GM19238 (cell line): ENCODE measurements around the gene SRSF7.
"Not testable (repeated sequence)": the region's sequence is repeated elsewhere in the genome, so short reads cannot be mapped to it uniquely, and the experiment has no call there.

Experiments
- DNase-seq: peaks from one replicate; pipeline ENCODE4 v3.0.0; 2011; ENCODE audit warnings: low spot score; ENCODE audit not compliant: insufficient read length

Gene SRSF7

GRCh38 chr2:38754506-38754905 lies 3.3 kb upstream of the SRSF7 start:
- DNase-seq = no peak

DNA sequence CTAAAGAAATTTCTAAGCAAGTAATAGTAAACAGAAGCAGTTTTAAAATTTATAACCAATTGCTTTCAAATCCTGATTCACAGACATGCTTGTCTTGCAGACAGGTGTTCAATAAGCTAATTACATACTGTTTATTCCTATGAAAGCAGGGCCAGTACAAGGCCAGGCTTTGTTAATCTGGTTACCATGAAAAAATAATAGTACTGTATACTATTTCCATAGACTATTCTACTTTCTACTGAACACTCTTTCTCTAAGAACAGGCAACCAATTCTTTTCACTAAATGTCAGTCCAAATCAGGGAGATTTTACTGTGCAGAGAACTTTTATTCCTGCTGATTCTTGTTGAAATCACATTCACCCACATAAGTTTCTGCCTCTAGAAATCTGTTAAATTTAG lies 2.9 kb upstream of the SRSF7 start:
- DNase-seq = no peak

GRCh38 chr2:38751596-38752410 lies 642 bp upstream of the SRSF7 start:
- no peak for DNase-seq

GRCh38 chr2:38750011-38750890 lies 910 bp downstream of the SRSF7 start:
- peak; percentile 50 for DNase-seq

DNA sequence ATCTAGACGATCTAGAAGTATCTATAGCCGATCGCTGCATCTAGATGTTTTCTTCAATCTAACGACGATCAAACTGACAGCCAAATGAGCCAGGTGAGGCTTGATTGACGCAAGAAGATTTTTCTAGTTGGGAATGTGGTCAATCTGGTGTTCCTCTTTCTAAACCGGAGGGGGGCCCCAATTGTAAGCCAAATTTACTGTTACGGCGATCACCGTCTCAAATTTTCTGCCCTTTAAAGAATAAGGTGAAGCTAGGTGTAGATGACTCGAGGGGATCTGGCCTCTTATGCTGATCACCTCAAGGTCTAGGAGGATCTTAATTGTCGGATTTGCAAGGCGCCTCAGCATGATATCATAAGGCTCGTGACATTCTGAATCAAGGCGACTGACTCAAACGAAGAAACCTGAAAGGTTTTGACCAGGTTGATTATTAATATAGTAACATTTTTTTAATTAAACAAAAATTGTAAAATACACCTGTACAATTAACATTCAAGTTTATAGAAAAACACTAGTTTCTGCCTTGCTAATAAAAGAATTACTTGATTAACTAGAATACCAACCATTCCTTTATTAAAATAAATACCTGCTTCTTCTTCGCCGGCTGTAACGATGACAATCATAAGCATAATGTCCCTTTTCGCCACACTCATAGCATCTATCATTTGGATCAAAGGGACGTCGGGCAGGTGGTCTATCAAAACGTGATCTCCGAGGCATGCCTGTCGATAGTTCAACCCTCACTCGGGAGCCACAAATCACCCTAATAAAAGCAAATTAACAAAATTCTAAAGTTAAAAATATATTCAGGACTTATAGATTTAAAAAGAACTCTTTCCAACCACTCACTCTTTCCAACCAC lies 2.0 kb downstream of the SRSF7 start:
- no peak for DNase-seq

- no peak for DNase-seq
These were observed 2.8 kb downstream of the SRSF7 start for GRCh38 chr2:38748391-38748790.

DNA sequence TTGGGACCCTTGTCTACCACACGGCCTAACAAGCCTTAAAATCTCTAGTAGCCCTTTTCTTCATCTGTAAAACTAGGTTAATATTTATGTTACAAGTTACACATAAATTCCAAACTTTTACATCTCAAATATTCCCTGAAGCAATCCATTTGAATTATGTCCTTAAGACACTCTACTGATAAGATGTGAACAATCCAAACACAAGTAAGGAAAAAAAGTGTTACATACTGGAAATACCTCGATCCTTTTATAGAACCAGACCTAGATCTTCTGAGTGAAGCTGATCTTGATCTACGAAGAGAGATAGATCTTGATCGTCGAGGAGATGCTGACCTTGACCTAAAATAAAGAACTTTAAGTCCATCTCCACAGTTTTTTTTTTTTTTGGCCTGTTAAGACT lies 3.3 kb downstream of the SRSF7 start:
- no peak for DNase-seq

DNA sequence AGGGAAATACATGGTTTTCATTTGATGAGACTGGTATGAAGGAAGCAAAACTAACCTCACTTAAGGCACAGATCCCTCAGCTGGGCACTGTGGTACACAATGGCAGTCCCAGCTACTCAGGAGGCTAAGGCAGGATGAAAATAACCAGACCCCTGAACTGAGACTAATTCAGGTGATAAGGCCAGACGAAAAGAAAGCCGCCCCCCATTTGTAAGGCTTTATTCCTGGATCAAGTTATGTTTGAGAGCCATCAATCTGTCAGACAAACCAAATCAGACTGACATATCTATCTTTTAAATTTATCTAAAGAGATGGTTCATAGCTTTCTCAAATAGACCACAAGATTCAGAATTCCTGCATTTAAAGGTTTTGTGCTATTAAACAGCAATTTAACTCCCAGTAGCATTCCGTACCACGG lies 4.1 kb downstream of the SRSF7 start:
- no peak for DNase-seq

GRCh38 chr2:38745267-38745666 lies 5.9 kb downstream of the SRSF7 start:
- no peak for DNase-seq

DNA sequence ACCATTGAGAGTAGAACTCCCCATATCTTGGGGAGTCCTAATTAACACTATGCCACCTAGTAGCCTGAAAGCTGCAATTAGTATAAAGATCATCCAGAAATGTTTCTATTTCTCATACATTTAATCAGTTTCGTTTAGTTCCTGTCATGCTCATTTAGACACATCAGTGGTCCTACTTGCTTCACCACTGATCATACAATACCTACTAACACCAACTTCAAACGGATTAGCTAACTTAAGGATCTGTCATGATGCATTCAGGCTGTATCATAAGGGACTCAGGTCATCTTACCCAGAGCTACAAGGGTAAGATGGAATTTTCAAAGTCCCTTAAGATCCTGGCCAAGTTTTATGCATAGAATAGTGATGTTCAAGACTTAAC lies 6.8 kb downstream of the SRSF7 start:
- no peak for DNase-seq

- DNase-seq = no peak
These were observed 7.3 kb downstream of the SRSF7 start for GRCh38 chr2:38743672-38744398.

GRCh38 chr2:38742797-38743559 lies 8.2 kb downstream of the SRSF7 start:
- DNase-seq = no peak

DNA sequence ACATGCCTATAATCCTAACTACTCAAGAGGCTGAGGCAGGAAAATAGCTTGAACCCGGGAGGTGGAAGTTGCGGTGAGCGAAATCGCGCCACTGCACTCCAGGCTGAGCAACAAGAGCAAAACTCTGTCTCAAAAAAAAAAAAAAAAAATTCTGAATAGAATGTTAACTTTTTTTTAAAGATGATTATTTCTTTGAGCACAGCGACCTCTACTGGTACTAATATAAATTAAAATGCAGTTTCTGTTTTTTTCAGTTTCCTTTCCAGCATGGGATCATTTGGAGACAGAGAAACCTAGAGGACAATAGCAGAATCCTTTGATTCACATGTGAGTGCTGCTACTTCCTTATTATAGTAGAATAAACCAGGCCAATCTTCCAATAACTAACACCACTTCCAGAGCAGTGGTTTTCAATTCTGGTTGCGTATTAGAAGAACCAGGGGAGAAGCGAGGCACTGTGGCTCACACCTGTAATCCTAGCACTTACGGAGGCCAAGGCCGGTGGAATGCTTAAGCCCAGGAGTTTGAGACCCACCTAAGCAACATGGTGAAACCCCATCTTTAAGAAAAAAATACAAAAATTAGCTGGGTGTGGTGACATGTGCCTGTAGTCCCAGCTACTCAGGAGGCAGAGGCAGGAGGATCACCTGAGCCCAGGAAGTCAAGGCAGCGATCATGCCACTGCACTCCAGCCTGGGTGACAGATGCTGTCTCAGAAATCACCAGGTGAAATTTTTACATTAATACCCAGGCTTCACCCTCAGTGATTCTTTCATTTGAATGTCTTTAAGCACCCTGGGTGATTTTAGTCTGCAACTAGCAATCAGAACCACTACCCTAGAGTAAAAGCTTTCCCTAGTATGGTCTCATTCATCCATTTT lies 10.1 kb downstream of the SRSF7 start:
- DNase-seq = no peak

GRCh38 chr2:38739524-38739923 lies 11.6 kb downstream of the SRSF7 start:
- no peak for DNase-seq

DNA sequence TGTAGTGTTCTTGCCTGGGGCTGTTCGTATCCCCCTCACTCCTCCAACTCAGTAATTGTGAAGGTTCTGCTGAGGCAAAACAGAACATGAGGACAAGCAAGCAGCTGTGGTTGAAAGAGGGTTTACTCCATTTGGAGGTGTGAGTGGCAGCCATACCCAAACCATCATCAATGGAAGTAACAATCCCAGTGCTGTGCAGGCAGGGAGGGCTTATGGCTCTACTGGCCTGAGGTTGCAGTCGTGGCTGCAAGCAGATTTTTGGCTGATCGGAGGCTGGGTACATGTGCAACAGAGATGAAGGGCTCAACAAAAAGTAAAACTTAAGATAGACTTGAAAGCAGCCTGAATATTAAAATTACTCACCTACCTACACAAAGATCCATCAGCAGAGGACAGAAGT lies 13.2 kb downstream of the SRSF7 start:
- DNase-seq = no peak

GRCh38 chr2:38737000-38737698 lies 14.0 kb downstream of the SRSF7 start:
- not testable (repeated sequence) for DNase-seq

DNA sequence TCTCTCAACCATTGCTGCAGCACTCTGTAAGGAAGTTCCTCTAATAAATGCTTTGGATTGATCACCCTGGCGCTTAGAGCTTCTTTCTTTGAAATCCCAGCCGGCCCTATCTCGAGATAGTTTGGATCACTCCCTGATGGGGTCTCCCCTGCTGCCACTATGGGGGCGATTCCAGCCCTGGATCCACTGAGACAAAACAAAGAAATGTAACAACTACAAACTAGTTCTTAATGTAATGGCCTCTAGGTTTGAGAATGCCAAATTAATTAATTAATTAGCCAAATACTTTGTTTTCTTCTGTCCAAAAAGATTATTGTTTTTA lies 15.2 kb downstream of the SRSF7 start:
- DNase-seq = no peak

- DNase-seq = no peak
These were observed 16.7 kb downstream of the SRSF7 start for GRCh38 chr2:38734299-38735058.
